ENCODE measurements around the gene SLC7A8. TPM values are rescaled to one million over a fixed set of nuclear protein-coding genes. Genes with fewer than 3 reads are reported as not detected.

SLC7A8 gene
- polyA plus RNA-seq, 3 donors: 75.9 to 120 (median 82.9) TPM

DNA sequence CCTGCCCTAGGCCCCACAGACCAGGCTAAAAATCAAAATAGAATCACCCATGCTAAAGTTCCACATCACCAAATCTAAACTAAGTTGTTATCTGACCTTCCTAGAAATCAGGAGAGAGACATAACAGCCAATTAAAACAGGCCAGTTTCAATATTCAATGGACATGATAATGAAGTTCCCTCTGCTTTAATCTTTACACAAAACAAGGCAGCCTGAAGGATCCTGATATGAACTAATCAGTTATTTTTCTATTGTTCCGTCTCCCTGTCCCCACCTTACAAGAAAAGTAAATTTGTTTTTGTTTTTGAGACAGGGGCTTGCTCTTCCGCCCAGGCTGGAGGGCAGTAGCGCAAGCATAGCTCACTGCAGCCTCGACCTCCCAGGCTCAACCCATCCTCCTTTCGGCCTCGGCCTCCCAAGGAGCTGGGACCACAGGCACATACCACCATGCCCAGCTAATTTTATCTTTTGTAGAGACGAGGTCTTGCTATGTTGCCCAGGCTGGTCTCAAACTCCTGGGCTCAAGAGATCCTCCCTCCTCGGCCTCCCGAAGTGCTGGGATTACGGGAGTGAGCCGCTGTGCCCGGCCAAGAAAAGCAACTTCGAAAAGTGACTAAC, 59.0 kb downstream of the SLC7A8 start:
- no peak for DNase-seq (ENCODE audit: extremely low read depth in 1 of 11, low read depth in 9 of 11, low spot score in 4 of 11)

DNA sequence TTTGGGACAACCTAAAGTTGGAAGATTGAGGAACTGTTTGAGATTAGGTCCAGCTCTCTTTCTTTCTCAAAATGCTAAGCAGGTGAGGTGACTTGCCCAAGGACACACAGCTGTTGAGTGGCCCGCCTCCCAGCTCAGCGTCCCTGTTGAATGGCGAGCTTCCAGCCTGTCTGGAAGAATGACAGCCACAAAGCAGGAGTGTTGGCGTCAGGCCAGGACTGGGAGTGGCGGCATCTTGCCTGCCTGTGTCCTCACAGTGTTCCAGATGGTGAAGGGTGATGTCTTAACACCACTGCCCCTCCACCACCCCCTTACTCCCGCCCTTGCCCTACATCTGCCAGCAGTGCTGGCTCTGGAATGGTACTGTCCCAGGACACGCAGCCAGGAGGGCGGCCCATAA, 60.0 kb downstream of the SLC7A8 start:
- no peak for DNase-seq (ENCODE audit: extremely low read depth in 1 of 11, low read depth in 9 of 11, low spot score in 4 of 11)

DNA sequence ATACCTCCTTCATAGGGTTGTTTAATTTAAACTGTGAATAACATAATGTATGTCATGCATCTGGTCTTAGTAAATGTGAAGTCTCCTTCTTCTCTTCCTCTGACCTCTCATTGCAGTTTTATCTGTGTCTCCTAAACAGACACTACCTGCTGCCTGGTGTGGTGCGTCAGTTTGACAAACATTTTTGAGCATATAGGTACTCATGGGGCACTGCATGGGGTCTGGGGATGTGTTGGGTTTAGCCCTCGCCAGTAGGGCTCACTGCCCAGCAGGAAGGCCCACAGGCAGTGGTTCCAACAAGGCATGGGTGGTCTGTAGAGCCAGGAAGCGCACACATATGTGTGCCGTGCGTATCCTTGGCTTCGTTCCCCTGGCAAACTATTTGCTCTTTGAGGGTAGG, 61.4 kb downstream of the SLC7A8 start:
- no peak for DNase-seq (ENCODE audit: extremely low read depth in 1 of 11, low read depth in 9 of 11, low spot score in 4 of 11)

DNA sequence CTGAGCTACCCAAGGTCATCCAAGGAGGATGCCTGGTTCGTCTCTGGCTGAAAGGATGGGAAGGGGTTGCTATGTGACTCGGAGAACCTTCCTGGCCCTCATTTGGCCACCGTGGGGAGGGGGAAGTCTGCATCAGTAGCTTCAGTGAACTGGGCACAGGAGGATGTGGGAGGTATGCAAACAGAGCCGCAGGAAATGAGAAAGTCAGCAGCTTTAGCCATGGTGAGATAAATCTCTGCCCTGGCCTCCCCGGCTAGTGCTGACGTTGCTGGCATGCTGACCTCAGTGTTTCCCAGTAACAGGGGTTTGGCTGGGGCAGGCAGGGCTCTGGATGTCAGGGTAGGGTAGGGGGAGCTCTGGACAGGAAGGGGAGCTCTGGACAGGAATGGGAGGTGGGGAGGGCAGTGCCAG, 62.1 kb downstream of the SLC7A8 start:
- peak in 9 of 11 donors; percentile 40 to 79 (median 68) for DNase-seq (ENCODE audit: extremely low read depth in 1 of 11, low read depth in 9 of 11, low spot score in 4 of 11)

DNA sequence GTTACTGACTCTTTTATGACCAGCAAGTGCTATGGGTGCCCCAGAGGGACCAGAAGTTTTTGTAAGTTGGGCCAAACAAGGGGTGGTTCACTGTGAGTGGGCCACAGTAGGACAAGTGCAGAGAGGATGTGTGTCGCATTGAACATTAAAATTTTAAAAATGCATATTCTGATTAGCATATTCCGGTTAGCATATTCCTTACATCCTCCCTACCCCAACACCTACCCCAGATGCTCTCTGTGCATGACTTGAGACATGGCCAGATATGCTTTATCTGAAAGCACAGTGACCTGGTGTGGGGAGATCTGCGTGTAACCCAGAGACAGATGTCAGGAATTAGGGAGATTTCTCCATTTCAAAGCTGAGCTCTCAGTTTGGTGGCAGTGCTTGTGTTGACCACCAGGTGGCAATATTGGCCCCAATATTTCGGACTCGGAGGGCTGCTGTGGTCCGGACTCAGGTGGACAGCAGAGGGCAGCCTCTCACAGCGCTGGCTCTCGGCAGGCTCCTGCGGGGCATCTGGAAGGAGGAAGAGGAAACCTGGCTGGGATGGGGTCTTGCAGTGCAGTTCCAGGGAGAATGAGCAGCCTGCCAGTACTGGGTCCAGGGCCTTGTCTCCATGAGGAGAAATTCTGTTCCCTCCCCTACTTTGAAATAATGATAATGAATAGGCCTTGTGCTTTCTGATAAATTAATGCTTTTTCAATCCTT, 62.8 kb downstream of the SLC7A8 start:
- DNase-seq (ENCODE audit: extremely low read depth in 1 of 11, low read depth in 9 of 11, low spot score in 4 of 11): peak; percentile 75 to 87 (median 85)

DNA sequence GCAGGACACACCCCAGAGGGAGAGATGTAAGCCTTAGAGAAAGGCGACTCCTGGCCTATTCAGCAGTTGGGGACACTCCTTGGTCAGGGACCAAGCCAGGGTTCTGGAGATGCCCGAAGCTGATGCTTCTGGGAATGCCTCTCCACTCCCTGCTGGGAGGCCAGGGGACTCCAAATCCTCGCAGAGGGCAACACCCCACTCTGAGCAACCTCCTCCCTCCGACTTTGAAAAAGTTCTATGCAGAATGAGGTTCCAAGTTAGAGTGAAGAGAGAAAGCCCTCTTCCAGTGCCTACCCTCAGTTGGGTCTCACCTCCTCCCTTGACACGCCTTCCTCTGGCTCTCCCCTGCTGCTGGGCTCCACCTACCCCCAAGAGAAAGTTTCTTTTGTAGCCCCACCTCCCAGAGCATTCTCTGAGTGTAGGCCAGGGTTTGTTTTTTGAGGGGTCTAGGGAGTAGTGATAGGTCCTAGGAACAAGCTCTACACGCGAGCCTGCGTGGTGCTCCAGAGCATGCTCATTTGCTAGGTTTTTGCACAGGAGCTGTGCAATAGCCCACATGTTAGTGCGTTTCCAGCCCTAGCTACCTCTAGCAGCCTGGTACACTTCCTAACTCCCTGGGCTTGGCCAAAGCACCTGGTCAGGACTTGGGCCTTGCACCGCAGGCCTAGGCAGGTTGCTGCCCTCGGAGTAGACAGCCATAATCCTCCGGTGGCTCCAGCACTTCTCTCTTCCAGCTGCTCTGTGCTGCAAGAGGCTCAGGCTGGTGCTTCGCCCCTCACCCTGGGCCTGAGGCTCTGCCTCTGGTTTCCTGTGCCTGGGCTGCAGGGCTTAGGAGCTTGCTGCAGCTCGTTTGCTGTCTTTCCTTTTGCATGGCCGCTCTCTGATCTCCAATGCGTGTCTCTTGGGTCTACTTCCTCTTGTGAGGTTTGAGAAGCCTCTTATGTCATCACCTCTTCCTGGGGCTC, 63.8 kb downstream of the SLC7A8 start:
- DNase-seq (ENCODE audit: extremely low read depth in 1 of 11, low read depth in 9 of 11, low spot score in 4 of 11): no peak

DNA sequence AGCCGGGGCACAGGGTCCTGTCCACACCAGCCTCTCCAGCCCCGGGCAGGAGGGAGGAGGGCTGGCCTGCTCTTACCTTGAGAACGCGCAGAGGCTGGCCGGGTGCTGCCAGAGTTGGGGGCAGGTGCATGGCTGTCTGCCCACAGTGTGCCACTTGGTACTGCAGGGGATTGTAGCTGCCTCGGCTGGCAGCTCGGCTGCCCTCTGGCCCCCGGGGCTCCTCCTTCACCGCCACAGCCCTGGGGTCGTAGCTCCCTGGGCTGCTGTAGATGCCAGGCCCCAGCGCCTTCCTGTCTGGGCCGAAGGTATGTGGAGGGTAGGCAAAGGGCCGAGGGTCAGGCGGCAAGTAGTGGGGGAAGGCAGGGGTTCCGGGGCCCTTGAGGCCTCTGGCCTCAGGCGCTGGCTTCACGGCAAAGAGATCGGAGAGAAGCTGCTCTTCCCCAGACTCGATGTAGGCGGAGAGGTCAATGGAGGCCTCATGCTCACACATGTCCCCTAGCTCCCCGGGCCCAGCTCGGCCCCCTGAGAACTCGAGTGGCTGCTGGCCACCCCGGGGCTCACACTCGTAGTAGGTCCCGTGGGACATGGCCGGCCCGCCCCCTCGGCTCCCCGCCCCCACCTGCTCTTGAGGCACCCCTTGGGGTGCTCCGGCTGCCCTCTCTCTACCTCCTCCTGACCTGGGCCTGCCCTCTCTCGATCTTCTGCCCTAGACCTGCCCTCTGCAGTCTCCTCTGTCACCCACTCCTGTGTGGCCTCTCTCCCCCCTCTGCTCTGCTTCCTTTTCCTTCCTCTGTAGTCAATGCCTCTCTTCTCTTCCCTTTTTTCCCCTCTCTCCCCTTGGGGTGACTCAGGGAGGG, 64.7 kb downstream of the SLC7A8 start, which contains the start of gene CEBPE:
CEBPE (minus strand) TSS at position 750 of the 857 bp plus-strand sequence; CDS start at position 586, 164 bp downstream.
- no peak for DNase-seq (ENCODE audit: extremely low read depth in 1 of 11, low read depth in 9 of 11, low spot score in 4 of 11)

DNA sequence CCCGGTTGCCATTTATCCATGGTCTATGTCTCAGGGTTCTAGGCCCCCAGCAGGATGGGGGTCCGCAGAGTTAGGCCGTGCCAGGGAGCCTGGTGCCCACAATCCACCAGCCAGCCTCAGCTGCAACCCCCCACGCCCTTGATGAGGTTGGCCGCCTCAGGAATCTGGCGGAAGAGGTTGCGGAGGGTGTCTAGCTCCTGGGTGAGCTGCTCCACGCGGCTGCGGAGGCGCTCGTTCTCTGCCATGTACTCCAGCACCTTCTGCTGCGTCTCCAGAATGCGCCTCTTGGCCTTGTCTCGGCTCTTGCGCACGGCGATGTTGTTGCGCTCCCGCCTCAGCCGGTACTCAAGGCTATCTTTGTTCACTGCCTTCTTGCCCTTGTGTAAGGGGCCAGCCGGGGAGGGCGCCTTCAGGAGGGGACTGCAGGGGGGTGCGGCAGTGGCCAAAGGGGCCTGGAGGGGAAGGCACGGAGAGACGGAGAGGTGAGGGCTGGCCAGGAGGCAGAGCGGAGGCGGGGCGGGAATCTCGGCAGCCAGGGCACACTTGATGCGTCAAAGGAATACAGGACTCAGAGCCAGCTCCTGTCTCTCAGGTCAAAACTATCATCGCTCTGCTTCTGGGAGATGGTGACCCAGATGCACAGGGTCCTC, 66.0 kb downstream of the SLC7A8 start:
- no peak for DNase-seq (ENCODE audit: extremely low read depth in 1 of 11, low read depth in 9 of 11, low spot score in 4 of 11)

DNA sequence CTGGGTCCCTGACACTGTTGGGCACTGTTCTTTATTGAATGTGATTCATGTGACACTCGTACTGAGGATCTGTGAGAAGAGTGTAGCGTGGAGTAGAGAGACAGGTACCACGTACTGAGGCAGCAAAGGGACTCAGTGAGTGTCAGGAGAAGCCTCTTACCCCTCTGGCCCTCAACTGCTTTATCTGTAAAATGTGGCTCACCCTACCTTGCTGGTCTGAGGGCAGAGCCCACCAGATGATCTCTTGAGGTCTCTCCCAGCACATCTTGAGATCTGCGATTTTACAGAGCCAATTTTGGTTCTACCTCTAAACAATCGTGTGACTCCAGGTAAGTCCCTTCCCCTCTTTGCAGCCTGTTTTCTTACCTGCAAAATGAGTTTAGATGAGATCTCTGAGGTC, 67.5 kb downstream of the SLC7A8 start:
- DNase-seq (ENCODE audit: extremely low read depth in 1 of 11, low read depth in 9 of 11, low spot score in 4 of 11): no peak

DNA sequence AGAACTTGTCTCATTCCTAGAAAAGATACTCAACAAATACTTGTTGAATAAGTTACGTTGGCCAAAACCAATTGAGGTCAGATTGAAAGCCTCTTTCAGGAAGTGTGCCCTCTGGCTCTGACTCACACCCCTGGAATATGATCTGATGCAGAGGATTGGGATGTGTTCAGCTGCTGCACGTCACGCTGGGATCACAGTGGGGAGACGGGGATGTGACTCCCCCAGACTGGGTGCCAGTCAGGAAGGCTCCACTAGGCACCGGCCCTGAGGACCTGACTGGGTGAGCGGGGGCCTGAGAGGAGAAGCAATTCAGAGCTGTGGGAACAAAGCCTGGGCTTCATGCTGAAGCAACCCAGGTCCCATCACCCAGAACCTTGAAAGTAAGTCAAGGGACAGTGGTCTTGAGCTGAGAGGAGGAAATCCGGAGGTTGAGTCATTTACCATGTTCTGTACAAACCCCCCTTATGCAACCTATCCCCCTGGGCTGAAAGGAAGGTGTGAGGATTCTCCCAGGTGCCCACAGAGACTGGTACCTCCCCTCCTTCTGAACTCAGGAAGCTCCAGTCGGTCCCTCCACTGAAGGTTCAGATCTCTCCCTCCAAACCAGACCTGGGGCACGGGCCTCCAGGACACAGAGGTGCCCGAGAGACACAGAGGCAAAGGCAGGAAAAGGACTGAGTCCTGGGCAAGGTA, 68.3 kb downstream of the SLC7A8 start:
- no peak for DNase-seq (ENCODE audit: extremely low read depth in 1 of 11, low read depth in 9 of 11, low spot score in 4 of 11)

DNA sequence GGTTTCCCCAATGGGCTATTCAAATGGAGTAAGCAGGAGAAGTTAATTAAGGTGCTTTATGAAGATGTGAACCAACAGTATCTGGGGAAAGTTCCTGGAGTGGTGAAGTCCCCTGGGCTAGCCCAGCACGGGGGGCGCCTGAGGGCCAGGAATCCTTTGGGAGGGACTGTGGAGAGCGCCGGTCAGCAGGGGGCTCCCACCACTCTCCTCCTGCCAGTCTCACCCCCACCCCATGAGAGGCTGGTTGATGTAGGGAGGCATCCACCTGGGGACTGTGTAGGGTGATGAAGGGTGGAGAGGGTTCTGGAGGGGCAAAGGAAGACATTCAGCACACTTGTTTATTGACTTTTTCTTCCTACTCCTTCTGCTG, 68.8 kb downstream of the SLC7A8 start:
- no peak for DNase-seq (ENCODE audit: extremely low read depth in 1 of 11, low read depth in 9 of 11, low spot score in 4 of 11)

DNA sequence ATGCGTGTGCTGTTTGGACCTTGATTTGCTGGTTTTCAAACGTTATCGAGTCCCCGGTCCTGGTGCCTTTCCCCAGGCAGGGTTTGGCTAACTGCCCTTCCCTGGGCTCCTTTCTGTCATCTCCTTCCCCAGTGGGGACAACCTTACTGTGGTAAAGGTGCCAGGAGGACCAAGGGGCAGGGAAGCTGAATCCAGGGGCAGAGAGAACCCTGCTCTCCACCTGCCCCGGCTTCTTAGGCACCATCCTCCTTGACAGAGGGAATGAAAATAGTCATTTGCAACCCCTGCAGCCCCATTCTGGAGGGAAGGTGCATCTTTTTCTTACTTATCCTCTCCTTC, 69.4 kb downstream of the SLC7A8 start:
- DNase-seq (ENCODE audit: extremely low read depth in 1 of 11, low read depth in 9 of 11, low spot score in 4 of 11): no peak

DNA sequence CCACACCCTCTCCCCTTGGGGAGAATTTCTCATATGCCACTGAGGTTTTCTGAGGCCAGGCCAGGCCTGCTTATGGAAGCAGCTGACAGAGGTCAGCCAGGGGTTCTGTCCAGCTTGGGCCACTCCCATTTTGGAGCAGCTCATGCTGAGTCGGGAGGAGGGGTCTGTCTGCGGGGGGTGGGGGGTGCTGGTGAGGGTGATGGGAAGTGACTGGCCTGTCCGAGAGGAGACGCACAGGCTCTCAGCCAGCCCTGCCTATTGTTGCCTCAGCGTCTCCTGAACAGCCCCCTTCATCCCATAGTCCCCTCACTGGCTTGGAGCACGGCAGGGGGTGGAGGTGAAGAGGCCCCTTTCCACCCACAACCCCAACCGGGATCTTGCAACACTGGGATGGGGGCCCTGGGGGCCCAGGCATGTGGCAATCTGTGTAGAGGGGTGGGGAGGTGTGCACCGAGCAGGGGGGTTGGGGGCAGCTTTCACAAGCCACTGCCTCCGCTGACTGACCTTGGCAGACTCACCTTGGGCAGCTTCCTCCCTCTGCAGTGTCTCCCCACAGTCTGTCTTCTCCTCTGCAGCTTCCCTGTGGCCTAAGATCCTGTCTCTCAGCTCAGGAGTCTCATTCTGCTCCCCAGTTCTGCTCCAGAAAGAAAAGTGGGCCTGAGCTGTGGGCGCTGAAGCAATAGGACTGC, 69.9 kb downstream of the SLC7A8 start:
- DNase-seq (ENCODE audit: extremely low read depth in 1 of 11, low read depth in 9 of 11, low spot score in 4 of 11): peak in 2 of 11 donors; percentile 27 to 40

DNA sequence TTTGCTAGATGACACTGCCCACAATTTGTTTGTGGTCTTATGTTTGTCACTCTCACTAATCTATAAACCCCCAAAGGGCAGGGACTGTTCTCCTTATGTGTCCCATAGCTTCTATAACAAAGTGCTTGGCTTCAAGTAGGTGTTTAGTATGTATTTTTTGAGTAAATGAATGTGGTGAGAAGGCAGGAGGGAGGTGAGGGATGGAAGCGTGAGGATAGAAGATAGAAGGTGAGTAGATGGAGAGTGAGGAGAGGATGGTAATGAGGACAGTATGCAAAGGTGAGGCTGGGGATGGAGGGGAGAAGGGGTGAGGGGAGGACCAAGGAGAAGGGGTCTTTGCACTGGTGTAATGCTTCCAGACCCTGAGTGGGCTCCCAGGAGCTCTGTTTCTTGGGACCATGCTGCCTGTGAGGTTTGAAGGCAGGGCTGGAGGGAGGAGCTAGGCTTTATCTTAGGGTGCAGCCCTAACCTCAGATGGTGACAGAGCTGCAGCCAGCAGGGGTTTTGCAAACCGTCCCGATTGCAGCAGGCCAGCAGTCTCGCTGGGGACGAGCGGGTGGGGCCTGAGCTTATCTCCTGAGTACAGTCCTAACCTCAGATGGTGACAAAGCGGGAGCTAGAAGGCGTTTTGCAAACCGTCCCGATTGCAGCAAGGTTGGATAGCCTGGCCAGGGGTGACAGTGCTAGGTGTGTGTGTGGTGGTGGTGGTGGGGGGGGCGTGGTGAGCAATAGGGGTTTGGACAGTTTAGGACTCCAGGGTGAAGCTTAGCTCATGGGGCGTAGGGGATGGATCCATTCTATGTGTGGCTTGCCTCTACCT, 70.9 kb downstream of the SLC7A8 start:
- DNase-seq (ENCODE audit: extremely low read depth in 1 of 11, low read depth in 9 of 11, low spot score in 4 of 11): no peak

DNA sequence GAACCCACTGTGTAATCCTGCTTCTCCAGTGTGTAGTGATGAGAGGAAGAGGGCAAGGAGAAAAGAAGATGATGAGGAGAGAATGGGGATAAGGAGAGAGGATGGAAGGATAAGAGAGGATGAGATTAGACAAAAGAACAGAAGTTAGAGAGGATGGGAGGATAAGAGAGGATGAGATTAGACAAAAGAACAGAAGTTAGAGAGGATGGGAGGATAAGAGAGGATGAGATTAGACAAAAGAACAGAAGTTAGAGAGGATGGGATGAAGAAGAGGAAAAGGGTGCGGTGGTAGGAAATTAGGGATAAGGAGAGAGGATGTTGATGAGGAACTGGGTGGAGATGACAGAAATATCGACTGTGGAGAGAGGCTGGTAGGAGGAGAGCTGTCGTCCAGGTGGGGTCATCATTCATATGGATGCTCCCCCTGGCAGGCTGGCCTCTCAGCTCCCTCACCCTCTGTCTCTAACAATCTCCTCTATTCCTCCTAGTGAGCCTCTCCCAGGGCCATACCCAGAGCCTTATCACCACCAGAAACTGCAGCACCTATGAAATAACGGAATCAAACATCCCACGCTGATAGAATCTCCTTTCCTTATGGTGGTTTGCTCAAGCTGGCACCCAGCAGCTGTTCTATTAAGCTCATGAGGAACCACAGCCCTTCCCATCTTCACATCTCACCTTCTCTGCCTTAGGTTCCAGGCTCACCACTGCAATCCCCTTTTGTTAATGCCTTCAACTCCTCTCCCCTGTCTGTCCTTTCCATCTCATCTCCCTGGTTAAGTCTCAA, 72.7 kb downstream of the SLC7A8 start:
- DNase-seq (ENCODE audit: extremely low read depth in 1 of 11, low read depth in 9 of 11, low spot score in 4 of 11): no peak

DNA sequence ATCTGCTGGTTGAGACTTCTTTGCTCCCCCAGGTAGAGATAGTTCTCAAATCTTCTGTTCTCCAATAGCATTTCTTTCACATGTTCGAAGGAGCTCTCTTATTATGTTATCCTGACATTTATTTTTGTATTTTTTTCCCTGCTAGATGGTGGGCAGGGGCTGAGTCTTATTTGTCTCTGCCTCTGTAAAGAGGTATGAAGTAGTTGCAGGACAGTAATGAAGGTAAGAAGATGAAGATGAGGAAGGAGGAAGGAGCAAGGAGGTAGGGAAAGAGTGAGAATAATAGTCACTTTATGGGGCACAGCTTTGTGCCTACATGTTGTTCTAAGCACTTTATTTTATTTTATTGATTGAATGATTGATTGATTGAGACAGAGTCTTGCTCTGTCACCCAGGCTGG, 73.7 kb downstream of the SLC7A8 start:
- DNase-seq (ENCODE audit: extremely low read depth in 1 of 11, low read depth in 9 of 11, low spot score in 4 of 11): no peak

All from renal cortex interstitium (tissue), 11 donors.